GM08714 (cell line): ENCODE data around the gene MTURN.

Experiments used
- H3K4me3 ChIP-seq: fragments of 200-500 bp; sonication (Bioruptor generic); 2 replicates; pipeline ENCODE4 v1.5.1; 2014; ENCODE audit warnings: mild to moderate bottlenecking, low read length, inconsistent platforms
- ZNF274 ChIP-seq: IDR thresholded peaks from 2 replicates; pipeline ENCODE4 v1.6.1; 2012; ENCODE audit warnings: mild to moderate bottlenecking, low read depth, low read length

The MTURN gene

GRCh38 chr7:30146127-30146612 is 11.4 kb downstream of the MTURN start:
- no peak overlapping the region for H3K4me3 ChIP-seq
- TF ChIP-seq ZNF274: no peak

GRCh38 chr7:30147223-30147622 is 12.4 kb downstream of the MTURN start:
- H3K4me3 ChIP-seq: no peak overlapping the region

GRCh38 chr7:30147785-30148184 is 13.0 kb downstream of the MTURN start:
- H3K4me3 ChIP-seq: no peak overlapping the region
- TF ChIP-seq ZNF274: no peak

More at GRCh38 chr7:30147223-30147622, 12.4 kb downstream of the MTURN start:
- TF ChIP-seq ZNF274: no peak

- H3K4me3 ChIP-seq: no peak overlapping the region
- no peak for TF ChIP-seq ZNF274
These were observed 13.6 kb downstream of the MTURN start for GRCh38 chr7:30148426-30148825.

GRCh38 chr7:30148951-30149459 is 14.2 kb downstream of the MTURN start:
- no peak overlapping the region; the same call in 1 of the 2 replicates for H3K4me3 ChIP-seq
- no peak for TF ChIP-seq ZNF274

- H3K4me3 ChIP-seq: no peak overlapping the region
- no peak for TF ChIP-seq ZNF274
These were observed 15.0 kb downstream of the MTURN start for GRCh38 chr7:30149640-30150272.

- TF ChIP-seq ZNF274: no peak
- no peak overlapping the region for H3K4me3 ChIP-seq
These were observed 15.9 kb downstream of the MTURN start for GRCh38 chr7:30150711-30151110.

- no peak overlapping the region for H3K4me3 ChIP-seq
- no peak for TF ChIP-seq ZNF274
These were observed 19.4 kb downstream of the MTURN start for GRCh38 chr7:30154111-30154587.

GRCh38 chr7:30155481-30155880 is 20.7 kb downstream of the MTURN start:
- TF ChIP-seq ZNF274: no peak
- H3K4me3 ChIP-seq: no peak overlapping the region

- no peak overlapping the region for H3K4me3 ChIP-seq
These were observed 22.4 kb downstream of the MTURN start for GRCh38 chr7:30157204-30157603.

GRCh38 chr7:30159163-30159562 is 24.4 kb downstream of the MTURN start:
- TF ChIP-seq ZNF274: no peak
- no peak overlapping the region for H3K4me3 ChIP-seq

More at GRCh38 chr7:30157204-30157603, 22.4 kb downstream of the MTURN start:
- TF ChIP-seq ZNF274: no peak

GRCh38 chr7:30159698-30160143 is 24.9 kb downstream of the MTURN start:
- H3K4me3 ChIP-seq: no peak overlapping the region
- no peak for TF ChIP-seq ZNF274

GRCh38 chr7:30160329-30160728 is 25.5 kb downstream of the MTURN start:
- H3K4me3 ChIP-seq: no peak overlapping the region
- no peak for TF ChIP-seq ZNF274

- TF ChIP-seq ZNF274: no peak
- peak overlapping the region; percentile 49; the same call in 1 of the 2 replicates for H3K4me3 ChIP-seq
These were observed 27.3 kb downstream of the MTURN start for GRCh38 chr7:30162133-30162532.

- no peak for TF ChIP-seq ZNF274
- H3K4me3 ChIP-seq: peak overlapping the region; percentile 49; the same call in 1 of the 2 replicates
These were observed 27.9 kb downstream of the MTURN start for GRCh38 chr7:30162622-30163124.

GRCh38 chr7:30163231-30163894 is 28.6 kb downstream of the MTURN start:
- TF ChIP-seq ZNF274: no peak

More at GRCh38 chr7:30163231-30163894, 28.6 kb downstream of the MTURN start:
- H3K4me3 ChIP-seq: peak overlapping the region; percentile 34; the same call in 1 of the 2 replicates
